HepG2 (cell line): ENCODE results near the gene ARL6. TPM values are rescaled to one million over a fixed set of nuclear protein-coding genes. Genes with fewer than 3 reads are reported as not detected.
A peak's percentile ranks its signal among the peaks of the same experiment; 100 is the strongest.

Experiments
- ARID4A ChIP-seq: sonication (generic); formaldehyde crosslinking; IDR thresholded peaks from 2 replicates; pipeline ENCODE4 v1.5.0; 2020; ENCODE audit warnings: mild to moderate bottlenecking, missing genetic modification reagents, borderline replicate concordance
- ATF5 ChIP-seq: sonication (generic); formaldehyde crosslinking; IDR thresholded peaks from 2 replicates; pipeline ENCODE4 v1.4.0; 2020; ENCODE audit warnings: mild to moderate bottlenecking, low read depth, missing genetic modification reagents
- CC2D1A ChIP-seq: sonication (generic); formaldehyde crosslinking; IDR thresholded peaks from 2 replicates; pipeline ENCODE4 v1.8.1; 2023; ENCODE audit warnings: mild to moderate bottlenecking, missing genetic modification reagents
- FOXO4 ChIP-seq: sonication (generic); formaldehyde crosslinking; conservative IDR thresholded peaks from 2 replicates; pipeline ENCODE4 v1.8.1; 2023; ENCODE audit warnings: missing genetic modification reagents
- HNF4A ChIP-seq: sonication (generic); formaldehyde crosslinking; IDR thresholded peaks from 2 replicates; pipeline ENCODE4 v1.4.0; 2020; ENCODE audit warnings: missing genetic modification reagents
- IRF9 ChIP-seq: sonication (generic); formaldehyde crosslinking; IDR thresholded peaks from 2 replicates; pipeline ENCODE4 v1.8.0; 2022; ENCODE audit warnings: missing genetic modification reagents, mild to moderate bottlenecking, borderline replicate concordance
- MAF1 ChIP-seq: sonication (generic); formaldehyde crosslinking; IDR thresholded peaks from 2 replicates; pipeline ENCODE4 v1.5.0; 2020; ENCODE audit warnings: missing genetic modification reagents, borderline replicate concordance
- MTA1 ChIP-seq: sonication (generic); formaldehyde crosslinking; IDR thresholded peaks from 2 replicates; pipeline ENCODE4 v1.4.0; 2020; ENCODE audit warnings: missing genetic modification reagents, mild to moderate bottlenecking, borderline replicate concordance
- NFYB ChIP-seq: sonication (generic); formaldehyde crosslinking; IDR thresholded peaks from 2 replicates; pipeline ENCODE4 v1.4.0; 2020; ENCODE audit warnings: missing genetic modification reagents
- PLRG1 ChIP-seq: fragments of 450-650 bp; conservative IDR thresholded peaks from 2 replicates; pipeline ENCODE4 v1.6.1; 2016
- POLR2G ChIP-seq: fragments of 200-400 bp; formaldehyde crosslinking; IDR thresholded peaks from 2 replicates; pipeline ENCODE4 v1.6.1; 2018; ENCODE audit warnings: mild to moderate bottlenecking, low read depth, low read length, moderate library complexity
- TAF1 ChIP-seq: sonication (generic); formaldehyde crosslinking; IDR thresholded peaks from 2 replicates; pipeline ENCODE4 v1.4.0; 2020; ENCODE audit warnings: missing genetic modification reagents
- TFDP2 ChIP-seq: sonication (generic); formaldehyde crosslinking; IDR thresholded peaks from 2 replicates; pipeline ENCODE4 v1.4.0; 2020; ENCODE audit warnings: missing genetic modification reagents
- TRIM24 ChIP-seq: sonication (generic); formaldehyde crosslinking; IDR thresholded peaks from 2 replicates; pipeline ENCODE4 v1.8.0; 2022; ENCODE audit warnings: mild to moderate bottlenecking, missing genetic modification reagents
- XRCC5 ChIP-seq: fragments of 200-400 bp; formaldehyde crosslinking; optimal IDR thresholded peaks from 2 replicates; pipeline ENCODE3; 2017; ENCODE audit warnings: mild to moderate bottlenecking, low read length
- ZBTB20 ChIP-seq: sonication (generic); formaldehyde crosslinking; IDR thresholded peaks from 2 replicates; pipeline ENCODE4 v1.8.1; 2023; ENCODE audit warnings: missing genetic modification reagents, low read depth, mild to moderate bottlenecking, borderline replicate concordance
- ZBTB25 ChIP-seq: IDR thresholded peaks from 2 replicates; pipeline ENCODE4 v1.6.1; 2018; ENCODE audit warnings: missing genetic modification reagents
- ZNF784 ChIP-seq: sonication (generic); formaldehyde crosslinking; IDR thresholded peaks from 2 replicates; pipeline ENCODE4 v1.5.1; 2020; ENCODE audit warnings: missing genetic modification reagents, mild to moderate bottlenecking, borderline replicate concordance
- polyA plus RNA-seq, 8 experiments: library from polyadenylated mRNA; depleted of rRNA in 3 of 8; stranded (reverse) in 7 of 8; unstranded in 1 of 8; fragments of >200 nt; fragmentation: Illumina TruSeq in 4 of 8; extraction: Trizol in 4 of 8; gene quantifications; 2 replicates each; pipeline versions ENCODE4 v1.2.1 to v1.2.3, GENCODE V29; 2011 to 2016; ENCODE audit warnings: low read depth in 4 of 8, missing spikeins in 1 of 8, mixed read lengths in 1 of 8; ENCODE audit not compliant: insufficient read depth in 1 of 8
- total RNA-seq, 5 experiments: library from RNA; depleted of rRNA; stranded (reverse); fragments of >200 nt; fragmentation: Illumina TruSeq; extraction: Trizol; gene quantifications; 2 replicates each; pipeline ENCODE4 v1.2.3, GENCODE V29; 2016; ENCODE audit warnings: low read depth in 1 of 5

The ARL6 gene
- total and polyA plus RNA-seq, 2 of the 13 experiments (the other 11 are each of a cell fraction or from before 2014, with no cell fraction given) = 1.3 to 3.7 TPM

GRCh38 chr3:97821774-97822358 lies 57.3 kb downstream of the ARL6 start, which contains the start of gene CRYBG3 (continued):
- TF ChIP-seq TFDP2 (CRISPR knock-in tag) = peak; percentile 72
- TF ChIP-seq NFYB = no peak
- TF ChIP-seq POLR2G = peak; percentile 84
- 0 out of 2 replicates have a peak, but pooled peaks have one; percentile 25 for TF ChIP-seq ATF5
- peak; percentile 21; the same call in 1 of the 2 replicates for TF ChIP-seq ZBTB25
- TF ChIP-seq XRCC5 = peak; percentile 56
- TF ChIP-seq ZNF784 (CRISPR knock-in tag) = peak; percentile 40; the same call in 1 of the 2 replicates
- 0 out of 2 replicates have a peak, but pooled peaks have one; percentile 35 for TF ChIP-seq MTA1 (CRISPR knock-in tag)
- TF ChIP-seq FOXO4 = 0 out of 2 replicates have a peak, but pooled peaks have one; percentile 5
- TF ChIP-seq IRF9 = peak; percentile 32; the same call in 1 of the 2 replicates
- TF ChIP-seq TAF1 (CRISPR knock-in tag) = peak; percentile 72
- TF ChIP-seq TRIM24 = no peak
- TF ChIP-seq CC2D1A = no peak
- TF ChIP-seq MAF1 (CRISPR knock-in tag) = peak; percentile 53
- no peak for TF ChIP-seq PLRG1
- TF ChIP-seq HNF4A = no peak
- peak; percentile 26; the same call in 1 of the 2 replicates for TF ChIP-seq ZBTB20 (CRISPR knock-in tag)
- TF ChIP-seq ARID4A = peak; percentile 64; the same call in 1 of the 2 replicates
